Fibroblast of mammary gland (primary cell): ENCODE data around the gene VANGL1.
"Not testable (repeated sequence)": the region's sequence is repeated elsewhere in the genome, so short reads cannot be mapped to it uniquely, and the experiment has no call there.

Experiments used
- DNase-seq: peaks from one replicate; pipeline ENCODE4 v3.0.0-alpha.2; 2010; ENCODE audit warnings: low read depth
- H3K4me3 ChIP-seq: 2 replicates; pipeline ENCODE4 v1.5.1; 2011; ENCODE audit warnings: low read depth, mild to moderate bottlenecking, low read length, moderate library complexity; ENCODE audit not compliant: control insufficient read depth
- CTCF ChIP-seq: conservative IDR thresholded peaks from 2 replicates; pipeline ENCODE4 v1.5.1; 2011; ENCODE audit warnings: low read depth, low read length, inconsistent platforms; ENCODE audit not compliant: control insufficient read depth, insufficient read depth

The VANGL1 gene

GRCh38 chr1:115630342-115630741 is 11.4 kb upstream of the VANGL1 start:
- H3K4me3 ChIP-seq: no peak overlapping the region
- no peak for TF ChIP-seq CTCF
- DNase-seq: no peak

GRCh38 chr1:115632251-115633026 is 9.3 kb upstream of the VANGL1 start:
- no peak overlapping the region for H3K4me3 ChIP-seq
- DNase-seq: no peak
- no peak for TF ChIP-seq CTCF

GRCh38 chr1:115633606-115634005 is 8.2 kb upstream of the VANGL1 start:
- not testable (repeated sequence) for DNase-seq, H3K4me3 ChIP-seq

GRCh38 chr1:115637247-115637646 is 4.5 kb upstream of the VANGL1 start:
- not testable (repeated sequence) for DNase-seq, H3K4me3 ChIP-seq

GRCh38 chr1:115640384-115640783 is 1.4 kb upstream of the VANGL1 start:
- no peak overlapping the region for H3K4me3 ChIP-seq
- DNase-seq: no peak
- no peak for TF ChIP-seq CTCF

- TF ChIP-seq CTCF: no peak
- peak overlapping the region; percentile 74 for H3K4me3 ChIP-seq
- peak; percentile 33 for DNase-seq
Observed at GRCh38 chr1:115642168-115643072, 650 bp downstream of the VANGL1 start.

GRCh38 chr1:115643225-115643624 is 1.5 kb downstream of the VANGL1 start:
- TF ChIP-seq CTCF: no peak
- DNase-seq: no peak
- H3K4me3 ChIP-seq: peak overlapping the region; percentile 74
